ENCODE data around the gene ATG7.
"Not testable (repeated sequence)": the region's sequence is repeated elsewhere in the genome, so short reads cannot be mapped to it uniquely, and the experiment has no call there.

DNA sequence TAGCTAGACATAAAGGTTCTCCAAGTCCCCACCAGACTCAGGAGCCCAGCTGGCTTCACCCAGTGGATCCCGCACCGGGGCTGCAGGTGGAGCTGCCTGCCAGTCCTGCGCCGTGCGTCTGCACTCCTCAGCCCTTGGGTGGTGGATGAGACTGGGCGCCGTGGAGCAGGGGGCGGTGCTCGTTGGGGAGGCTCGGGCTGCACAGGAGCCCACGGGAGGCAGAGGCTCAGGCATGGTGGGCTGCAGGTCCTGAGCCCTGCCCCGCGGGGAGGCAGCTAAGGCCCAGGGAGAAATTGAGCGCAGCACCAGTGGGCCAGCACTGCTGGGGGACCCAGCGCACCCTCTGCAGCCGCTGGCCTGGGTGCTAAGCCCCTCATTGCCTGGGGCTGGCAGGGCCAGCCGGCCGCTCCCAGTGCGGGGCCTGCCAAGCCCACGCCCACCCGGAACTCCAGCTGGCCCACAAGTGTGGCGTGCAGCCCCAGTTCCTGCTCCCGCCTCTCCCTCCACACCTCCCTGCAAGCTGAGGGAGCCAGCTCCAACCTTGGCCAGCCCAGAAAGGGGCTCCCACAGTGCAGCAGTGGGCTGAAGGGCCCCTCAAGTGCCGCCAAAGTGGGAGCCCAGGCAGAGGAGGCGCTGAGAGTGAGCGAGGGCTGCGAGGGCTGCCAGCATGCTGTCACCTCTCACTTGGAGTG, 241.1 kb downstream of the ATG7 start:
- not testable (repeated sequence) for TF ChIP-seq CEBPB (IDR thresholded peaks at IDR 0.05); POLR2A (IDR thresholded peaks at IDR 0.05; ENCODE audit: low read length); PHF8 (IDR thresholded peaks at IDR 0.05; ENCODE audit: borderline replicate concordance, low read depth); TP53 (CRISPR knock-in tag; IDR thresholded peaks at IDR 0.05); SMC3 (IDR thresholded peaks at IDR 0.05); CHD2 (IDR thresholded peaks at IDR 0.05; ENCODE audit: low read length, partially characterized antibody); NR3C1 (IDR thresholded peaks at IDR 0.05); EHF (CRISPR knock-in tag; IDR thresholded peaks at IDR 0.05)
- TF ChIP-seq, protein P1, sequence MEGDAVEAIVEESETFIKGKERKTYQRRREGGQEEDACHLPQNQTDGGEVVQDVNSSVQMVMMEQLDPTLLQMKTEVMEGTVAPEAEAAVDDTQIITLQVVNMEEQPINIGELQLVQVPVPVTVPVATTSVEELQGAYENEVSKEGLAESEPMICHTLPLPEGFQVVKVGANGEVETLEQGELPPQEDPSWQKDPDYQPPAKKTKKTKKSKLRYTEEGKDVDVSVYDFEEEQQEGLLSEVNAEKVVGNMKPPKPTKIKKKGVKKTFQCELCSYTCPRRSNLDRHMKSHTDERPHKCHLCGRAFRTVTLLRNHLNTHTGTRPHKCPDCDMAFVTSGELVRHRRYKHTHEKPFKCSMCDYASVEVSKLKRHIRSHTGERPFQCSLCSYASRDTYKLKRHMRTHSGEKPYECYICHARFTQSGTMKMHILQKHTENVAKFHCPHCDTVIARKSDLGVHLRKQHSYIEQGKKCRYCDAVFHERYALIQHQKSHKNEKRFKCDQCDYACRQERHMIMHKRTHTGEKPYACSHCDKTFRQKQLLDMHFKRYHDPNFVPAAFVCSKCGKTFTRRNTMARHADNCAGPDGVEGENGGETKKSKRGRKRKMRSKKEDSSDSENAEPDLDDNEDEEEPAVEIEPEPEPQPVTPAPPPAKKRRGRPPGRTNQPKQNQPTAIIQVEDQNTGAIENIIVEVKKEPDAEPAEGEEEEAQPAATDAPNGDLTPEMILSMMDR (IDR thresholded peaks at IDR 0.05), result not testable (repeated sequence)

Data from A549 (cell line).